Epithelial cell of umbilical artery (primary cell): ENCODE measurements around the gene PLIN4. TPM values are rescaled to one million over a fixed set of nuclear protein-coding genes. Genes with fewer than 3 reads are reported as not detected.

Source experiments
- total RNA-seq: library from RNA; depleted of rRNA; stranded (reverse); fragments of >200 nt; gene quantifications from 2 replicates; pipeline ENCODE4 v1.2.3, GENCODE V29; 2014

Gene PLIN4, protein sequence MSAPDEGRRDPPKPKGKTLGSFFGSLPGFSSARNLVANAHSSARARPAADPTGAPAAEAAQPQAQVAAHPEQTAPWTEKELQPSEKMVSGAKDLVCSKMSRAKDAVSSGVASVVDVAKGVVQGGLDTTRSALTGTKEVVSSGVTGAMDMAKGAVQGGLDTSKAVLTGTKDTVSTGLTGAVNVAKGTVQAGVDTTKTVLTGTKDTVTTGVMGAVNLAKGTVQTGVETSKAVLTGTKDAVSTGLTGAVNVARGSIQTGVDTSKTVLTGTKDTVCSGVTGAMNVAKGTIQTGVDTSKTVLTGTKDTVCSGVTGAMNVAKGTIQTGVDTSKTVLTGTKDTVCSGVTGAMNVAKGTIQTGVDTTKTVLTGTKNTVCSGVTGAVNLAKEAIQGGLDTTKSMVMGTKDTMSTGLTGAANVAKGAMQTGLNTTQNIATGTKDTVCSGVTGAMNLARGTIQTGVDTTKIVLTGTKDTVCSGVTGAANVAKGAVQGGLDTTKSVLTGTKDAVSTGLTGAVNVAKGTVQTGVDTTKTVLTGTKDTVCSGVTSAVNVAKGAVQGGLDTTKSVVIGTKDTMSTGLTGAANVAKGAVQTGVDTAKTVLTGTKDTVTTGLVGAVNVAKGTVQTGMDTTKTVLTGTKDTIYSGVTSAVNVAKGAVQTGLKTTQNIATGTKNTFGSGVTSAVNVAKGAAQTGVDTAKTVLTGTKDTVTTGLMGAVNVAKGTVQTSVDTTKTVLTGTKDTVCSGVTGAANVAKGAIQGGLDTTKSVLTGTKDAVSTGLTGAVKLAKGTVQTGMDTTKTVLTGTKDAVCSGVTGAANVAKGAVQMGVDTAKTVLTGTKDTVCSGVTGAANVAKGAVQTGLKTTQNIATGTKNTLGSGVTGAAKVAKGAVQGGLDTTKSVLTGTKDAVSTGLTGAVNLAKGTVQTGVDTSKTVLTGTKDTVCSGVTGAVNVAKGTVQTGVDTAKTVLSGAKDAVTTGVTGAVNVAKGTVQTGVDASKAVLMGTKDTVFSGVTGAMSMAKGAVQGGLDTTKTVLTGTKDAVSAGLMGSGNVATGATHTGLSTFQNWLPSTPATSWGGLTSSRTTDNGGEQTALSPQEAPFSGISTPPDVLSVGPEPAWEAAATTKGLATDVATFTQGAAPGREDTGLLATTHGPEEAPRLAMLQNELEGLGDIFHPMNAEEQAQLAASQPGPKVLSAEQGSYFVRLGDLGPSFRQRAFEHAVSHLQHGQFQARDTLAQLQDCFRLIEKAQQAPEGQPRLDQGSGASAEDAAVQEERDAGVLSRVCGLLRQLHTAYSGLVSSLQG (N-terminal part only)
- total RNA-seq: under 0.01 TPM in 1 of 2 replicates, not detected in the other

DNA sequence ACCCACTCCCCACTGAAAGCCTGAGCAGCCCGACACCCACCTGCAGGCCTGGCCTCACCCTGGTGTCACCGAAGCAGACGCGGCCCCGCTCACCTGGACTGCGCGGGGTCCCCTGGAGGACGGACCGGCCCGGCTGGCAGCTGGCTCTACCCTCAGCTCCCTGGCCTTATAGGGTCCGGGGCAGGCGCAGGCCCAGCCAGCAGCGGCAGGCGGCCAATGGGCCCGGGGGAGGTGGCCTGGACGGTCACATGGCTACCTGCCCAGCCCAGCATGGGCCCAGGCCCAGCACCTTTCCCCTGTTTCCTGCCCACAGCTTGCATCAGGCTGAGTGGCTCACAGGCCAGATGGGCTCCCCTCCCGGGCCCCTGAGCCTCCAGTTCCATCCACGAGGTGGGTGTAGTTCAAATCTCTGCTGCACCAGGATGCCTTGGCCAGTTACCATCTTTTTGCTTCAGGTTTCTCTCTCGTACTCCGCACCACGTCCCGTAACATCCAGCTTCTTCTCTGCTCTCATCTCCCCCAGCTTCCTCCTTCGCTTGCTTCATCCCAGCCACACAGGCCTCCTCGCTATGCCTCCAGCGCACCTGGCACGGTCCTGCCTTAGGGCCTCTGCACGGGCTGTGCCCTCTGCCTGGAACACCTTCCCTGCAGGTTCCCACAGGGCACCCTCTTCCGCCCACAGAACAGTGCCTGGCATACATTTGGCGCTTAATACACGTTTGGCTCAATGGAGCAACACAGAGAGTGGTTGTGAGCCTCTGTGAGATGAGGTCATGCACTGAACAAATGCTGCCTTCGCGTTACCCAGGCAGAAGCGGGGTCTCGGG is at the start of gene PLIN4:
Gene PLIN4 (minus strand): TSS at position 142 of the 827 bp plus-strand sequence. CDS start 214 bp downstream, outside the sequence.

DNA sequence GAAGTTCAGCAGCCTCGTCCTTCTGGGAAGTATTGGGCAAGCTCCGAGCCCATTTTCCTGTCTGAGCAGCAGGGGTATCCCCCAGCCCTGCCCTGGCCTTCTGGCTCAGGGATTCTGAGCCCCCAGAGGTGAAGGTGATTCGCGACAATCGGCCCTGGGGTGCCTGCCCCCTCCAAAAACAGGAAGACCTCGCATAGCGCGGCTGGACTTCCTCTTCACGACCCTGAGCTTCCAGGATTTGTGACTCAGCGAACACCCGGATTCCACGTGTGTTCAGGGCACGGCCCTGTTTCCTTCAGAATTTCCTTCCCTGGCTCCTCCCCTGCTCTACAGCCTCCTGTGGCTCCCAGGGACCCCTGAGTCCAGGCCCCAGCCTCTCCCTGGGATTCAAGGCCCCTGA is 41.3 kb upstream of the PLIN4 start, which contains the start of gene SEMA6B:
Gene SEMA6B (minus strand): TSS at position 116 of the 400 bp plus-strand sequence. CDS start 1,227 bp downstream, outside the sequence.

DNA sequence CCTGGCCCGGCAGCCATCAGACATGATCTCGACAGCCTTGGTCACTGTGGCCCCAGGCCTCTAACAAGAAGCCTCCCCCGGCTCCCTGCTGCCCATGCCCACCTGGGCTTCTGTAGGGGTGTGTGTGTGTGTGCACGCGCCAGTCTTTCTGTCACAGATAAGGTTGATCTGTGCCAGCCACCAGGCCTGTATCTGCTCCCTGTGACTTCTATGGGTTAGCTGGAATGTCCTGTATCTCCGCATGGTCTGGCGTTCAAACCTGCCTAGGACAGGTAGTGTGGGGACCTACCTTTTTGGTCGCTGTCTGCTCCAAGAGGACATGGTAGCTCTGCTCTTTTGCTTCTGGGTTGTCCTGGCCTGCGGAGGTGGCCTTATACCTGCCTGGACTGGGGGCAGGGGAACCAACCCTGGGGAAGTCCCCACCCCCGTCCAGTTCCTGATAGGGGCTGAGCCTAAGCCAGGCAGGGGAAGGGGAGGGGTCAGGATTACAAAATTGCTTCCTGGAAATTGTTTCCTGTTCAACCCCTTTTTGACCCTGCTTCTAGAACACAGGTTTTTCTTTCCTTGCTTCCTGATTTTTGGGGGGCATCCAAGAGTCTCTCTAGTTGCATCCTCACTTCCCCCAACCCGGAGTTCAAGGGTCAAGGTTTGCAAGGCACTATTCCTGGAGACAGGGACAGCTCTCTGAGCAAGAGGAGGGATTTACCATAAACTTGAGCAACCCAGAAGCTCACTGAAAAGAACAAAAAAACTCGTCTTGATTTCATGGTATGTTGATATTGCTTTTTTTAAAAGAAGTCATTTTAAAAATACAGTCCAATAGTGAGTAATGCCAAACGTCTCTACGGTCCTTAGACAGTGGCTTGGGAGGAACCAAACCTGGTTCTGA is 21.7 kb upstream of the PLIN4 start, which contains the start of gene LRG1:
Gene LRG1 (minus strand): TSS at position 344 of the 889 bp plus-strand sequence. CDS start 23 bp downstream, at position 321.

DNA sequence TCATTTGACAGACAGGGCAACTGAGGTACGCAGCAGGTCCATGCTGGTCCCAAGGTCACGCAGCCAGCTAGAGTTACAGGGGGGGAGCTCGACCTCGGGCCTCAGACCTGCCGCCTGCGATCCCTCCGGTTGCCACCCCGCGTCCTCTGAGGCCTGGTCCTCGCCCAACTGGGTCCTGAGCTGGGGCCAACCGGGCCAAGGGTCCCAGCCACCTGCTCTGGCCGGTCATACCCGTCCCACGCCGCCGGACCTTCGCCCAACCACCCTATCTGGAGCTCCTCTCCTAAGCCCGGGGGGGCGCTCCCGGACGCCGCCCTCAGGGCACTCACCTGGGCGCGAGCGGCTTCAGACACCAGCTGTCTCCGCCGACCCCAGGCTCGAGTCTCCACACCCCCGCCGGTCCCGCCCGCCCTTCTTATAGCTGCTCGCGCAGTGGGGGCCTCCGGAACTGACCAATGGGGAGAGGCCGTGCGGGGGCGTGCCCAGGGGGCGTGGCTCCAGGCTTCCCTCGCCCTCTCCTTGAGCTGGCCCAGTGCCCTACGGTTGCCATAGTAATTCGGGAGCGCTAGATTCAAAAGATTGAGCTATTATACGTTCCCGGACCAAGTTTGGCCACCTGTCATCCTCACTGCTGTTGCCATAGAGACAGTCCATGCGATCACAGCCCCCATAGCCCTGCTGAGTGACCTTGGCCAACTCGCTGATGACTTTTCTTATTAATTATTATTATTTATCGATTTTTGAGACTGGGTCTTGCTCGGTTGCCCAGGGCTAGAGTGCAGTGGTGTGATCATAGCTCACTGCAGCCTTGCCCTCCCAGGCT is 16.8 kb upstream of the PLIN4 start, which contains the start of gene PLIN5:
Gene PLIN5 (minus strand): TSS at position 389 of the 823 bp plus-strand sequence. CDS start 1,150 bp downstream, outside the sequence.

DNA sequence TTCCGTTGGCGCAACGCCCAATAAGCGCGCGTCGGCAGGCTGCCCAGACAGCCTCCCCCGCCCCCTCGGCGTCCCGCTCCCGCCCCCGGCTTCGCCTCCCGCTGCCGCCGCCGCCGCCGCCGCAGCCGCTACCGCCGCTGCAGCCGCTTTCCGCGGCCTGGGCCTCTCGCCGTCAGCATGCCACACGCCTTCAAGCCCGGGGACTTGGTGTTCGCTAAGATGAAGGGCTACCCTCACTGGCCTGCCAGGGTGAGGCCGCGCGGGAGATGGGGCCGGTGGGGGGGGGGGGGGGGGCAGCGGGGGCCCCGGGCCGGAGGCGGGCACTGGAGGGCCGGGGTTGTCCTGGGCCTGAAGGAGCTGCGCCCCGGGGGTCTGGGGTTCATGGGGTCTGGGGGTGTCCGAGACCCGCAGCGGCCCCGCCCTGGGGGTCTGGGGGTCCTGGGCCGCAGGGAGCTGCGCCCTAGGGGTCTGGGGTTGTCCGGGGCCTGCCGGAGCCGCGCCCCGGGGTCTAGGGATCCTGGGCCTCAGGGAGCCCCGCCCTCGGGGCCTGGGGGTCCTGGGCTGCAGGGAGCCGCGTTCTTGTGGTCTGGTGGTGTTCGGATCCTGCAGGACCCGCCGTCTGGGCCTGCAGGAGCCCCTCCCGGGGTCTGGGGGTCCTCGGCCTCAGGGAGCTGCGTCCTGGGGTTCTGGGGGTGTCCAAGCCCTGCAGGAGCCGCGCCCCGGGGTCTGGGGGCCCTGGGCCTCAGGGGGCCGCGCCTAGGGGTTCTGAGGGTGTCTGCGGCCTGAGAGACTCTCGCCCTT is 45.9 kb downstream of the PLIN4 start, which contains the start of gene HDGFL2:
Gene HDGFL2 (plus strand): TSS at position 124 of the 801 bp plus-strand sequence. CDS start 54 bp downstream, at position 178.

DNA sequence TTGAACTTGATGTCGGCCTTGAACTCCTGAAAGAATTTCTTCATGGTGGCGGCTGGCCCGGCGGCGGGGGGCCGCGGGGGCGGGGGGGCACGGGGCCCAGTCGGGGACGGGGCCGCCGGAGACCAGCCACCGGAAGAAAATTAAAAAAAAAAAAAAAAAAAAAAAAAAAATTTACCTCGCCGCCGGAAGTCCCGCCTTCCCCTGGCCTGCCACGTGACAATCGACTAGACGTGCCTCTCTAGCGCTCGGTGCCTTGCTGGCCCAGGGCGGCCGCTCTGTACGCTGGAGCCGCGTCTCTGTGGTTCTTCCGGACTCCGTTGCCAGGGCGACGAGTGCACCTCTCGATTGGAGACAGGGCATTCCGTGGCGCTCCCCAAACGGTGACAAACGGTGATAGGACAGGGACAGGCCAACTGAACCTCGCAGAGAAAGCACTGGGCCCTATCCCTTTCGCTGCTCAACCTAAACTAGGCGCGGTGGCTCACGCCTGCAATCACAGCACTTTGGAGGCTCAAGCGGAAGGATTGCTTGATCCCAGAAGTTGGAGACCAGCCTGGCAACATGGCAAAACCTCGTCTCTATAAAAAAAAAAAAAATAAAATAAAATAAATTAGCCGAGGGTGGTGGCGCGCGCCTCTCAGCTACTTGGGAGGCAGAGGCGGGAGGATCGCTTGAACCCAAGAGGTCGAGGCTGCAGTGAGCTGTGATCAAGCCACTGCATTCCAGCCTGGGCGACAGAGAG is 60.5 kb downstream of the PLIN4 start, which contains the start of gene UBXN6:
Gene UBXN6 (minus strand): TSS at position 141 of the 742 bp plus-strand sequence. CDS start 97 bp downstream, at position 44.

Other genes starting within 250 kb of the PLIN4 start
- not detected in 2 replicates for gene SHD, start 239.2 kb downstream of the PLIN4 start, total RNA-seq
- not detected in 2 replicates for gene TMIGD2, start 216.1 kb downstream of the PLIN4 start, total RNA-seq
- gene FSD1, start 213.9 kb downstream of the PLIN4 start, total RNA-seq: 32.5 and 34.1 TPM in 2 replicates
- 10.1 and 12.8 TPM in 2 replicates for gene STAP2, start 179.7 kb downstream of the PLIN4 start, total RNA-seq
- 5.6 and 8.8 TPM in 2 replicates for gene MPND, start 174.9 kb downstream of the PLIN4 start, total RNA-seq
- gene SH3GL1, start 117.9 kb downstream of the PLIN4 start, total RNA-seq: 24.7 and 27.2 TPM in 2 replicates
- 11.7 and 20.4 TPM in 2 replicates for gene CHAF1A, start 115.8 kb downstream of the PLIN4 start, total RNA-seq
- gene UBXN6, start 60.7 kb downstream of the PLIN4 start, total RNA-seq: 63.8 and 67.9 TPM in 2 replicates
- 53.9 and 75.8 TPM in 2 replicates for gene HDGFL2, start 46.2 kb downstream of the PLIN4 start, total RNA-seq
- 1.4 TPM in 1 of 2 replicates, not detected in the other for gene PLIN5, start 16.7 kb upstream of the PLIN4 start, total RNA-seq
- gene LRG1, start 21.6 kb upstream of the PLIN4 start, total RNA-seq: under 0.01 and 0.30 TPM in 2 replicates
- 70.5 and 71.8 TPM in 2 replicates for gene SEMA6B, start 41.2 kb upstream of the PLIN4 start, total RNA-seq
- gene TNFAIP8L1, start 121.0 kb upstream of the PLIN4 start, total RNA-seq: 17.2 and 26.9 TPM in 2 replicates
- 196 and 312 TPM in 2 replicates for gene MYDGF, start 151.9 kb upstream of the PLIN4 start, total RNA-seq
- 26.0 and 29.8 TPM in 2 replicates for gene DPP9, start 205.4 kb upstream of the PLIN4 start, total RNA-seq